HG02678 (cell line): ENCODE measurements around the gene PTHLH.
A peak's percentile ranks its signal among the peaks of the same experiment; 100 is the strongest.

ENCODE experiments used
- ATAC-seq: cut with Tn5 transposase; IDR thresholded peaks from one replicate; pipeline ENCODE4 v1.9.1; 2021; ENCODE audit warnings: mild to moderate bottlenecking, moderate library complexity; ENCODE audit not compliant: unreplicated experiment

PTHLH gene

GRCh38 chr12:27940756-27941402 is 31.7 kb downstream of the PTHLH start:
- ATAC-seq, result peak; percentile 94

- ATAC-seq, result no peak
These were observed 32.3 kb downstream of the PTHLH start for GRCh38 chr12:27940245-27940644.

- ATAC-seq, result no peak
These were observed 34.8 kb downstream of the PTHLH start for GRCh38 chr12:27937768-27938167.

GRCh38 chr12:27936196-27936595 is 36.3 kb downstream of the PTHLH start:
- ATAC-seq, result no peak

- no peak for ATAC-seq
These were observed 38.3 kb downstream of the PTHLH start for GRCh38 chr12:27934276-27934675.

GRCh38 chr12:27931390-27931789 is 41.1 kb downstream of the PTHLH start:
- ATAC-seq, result no peak

GRCh38 chr12:27927347-27927746 is 45.2 kb downstream of the PTHLH start:
- ATAC-seq, result no peak

- ATAC-seq, result no peak
These were observed 48.0 kb downstream of the PTHLH start for GRCh38 chr12:27924350-27925135.

- ATAC-seq, result no peak
These were observed 49.9 kb downstream of the PTHLH start for GRCh38 chr12:27922531-27923139.

GRCh38 chr12:27919671-27920235 is 52.8 kb downstream of the PTHLH start:
- ATAC-seq, result no peak

- ATAC-seq, result no peak
These were observed 57.0 kb downstream of the PTHLH start for GRCh38 chr12:27915536-27915935.

GRCh38 chr12:27915021-27915420 is 57.5 kb downstream of the PTHLH start:
- no peak for ATAC-seq

- no peak for ATAC-seq
These were observed 58.4 kb downstream of the PTHLH start for GRCh38 chr12:27913999-27914614.

GRCh38 chr12:27911397-27911796 is 61.1 kb downstream of the PTHLH start:
- no peak for ATAC-seq
